HepG2 (cell line): ENCODE measurements around the gene METTL16.

Experiments used
- CTCF ChIP-seq: sonication (generic); formaldehyde crosslinking; IDR thresholded peaks from 2 replicates; pipeline ENCODE4 v1.5.0; 2020; ENCODE audit warnings: mild to moderate bottlenecking, missing genetic modification reagents, moderate library complexity
- GLI4 ChIP-seq: sonication (generic); formaldehyde crosslinking; IDR thresholded peaks from 2 replicates; pipeline ENCODE4 v1.5.1; 2020; ENCODE audit warnings: missing genetic modification reagents, mild to moderate bottlenecking, moderate library complexity, borderline replicate concordance
- POLR2A ChIP-seq, 2 experiments: IDR thresholded peaks; 2 replicates each; pipeline ENCODE4 v1.6.1; 2011; ENCODE audit warnings: low read depth in 2 of 2, low read length in 2 of 2, mild to moderate bottlenecking in 1 of 2, moderate library complexity in 1 of 2; ENCODE audit not compliant: insufficient read depth in 1 of 2
- SP2 ChIP-seq: sonication (generic); formaldehyde crosslinking; IDR thresholded peaks from 2 replicates; pipeline ENCODE4 v1.5.1; 2020; ENCODE audit warnings: mild to moderate bottlenecking, missing genetic modification reagents

GRCh38 chr17:2372681-2373080 lies 139.0 kb downstream of the METTL16 start:
- TF ChIP-seq GLI4 (CRISPR knock-in tag) = no peak
- no peak for TF ChIP-seq POLR2A (IDR thresholded peaks at IDR 0.05; ENCODE audit: insufficient read depth in 1 of 2, low read depth in 2 of 2, low read length in 2 of 2)
- TF ChIP-seq SP2 = no peak
- no peak for TF ChIP-seq CTCF (CRISPR knock-in tag)
